Karpas-422 (cell line): ENCODE results near the gene ABHD13. TPM values are rescaled to one million over a fixed set of nuclear protein-coding genes. Genes with fewer than 3 reads are reported as not detected.

ENCODE experiments used
- DNase-seq: peaks from one replicate; pipeline ENCODE4 v3.0.0-alpha.2; 2015
- H2AFZ ChIP-seq: fragments of 200-600 bp; sonication (generic); 2 replicates; pipeline ENCODE4 v1.6.1; 2014; ENCODE audit warnings: antibody characterized with exemption, low read length, mixed read lengths
- H3K27ac ChIP-seq: fragments of 200-600 bp; sonication (generic); 2 replicates; pipeline ENCODE4 v1.5.1; 2014; ENCODE audit warnings: mild to moderate bottlenecking, low read length, moderate library complexity
- H3K27me3 ChIP-seq: fragments of 200-600 bp; sonication (generic); 2 replicates; pipeline ENCODE4 v1.6.1; 2014; ENCODE audit warnings: low read length, mixed read lengths
- H3K36me3 ChIP-seq: fragments of 200-600 bp; sonication (generic); 2 replicates; pipeline ENCODE4 v1.6.1; 2014; ENCODE audit warnings: low read length, mixed read lengths; ENCODE audit not compliant: insufficient read depth
- H3K4me1 ChIP-seq: fragments of 200-600 bp; sonication (generic); 2 replicates; pipeline ENCODE4 v1.6.1; 2014; ENCODE audit warnings: mild to moderate bottlenecking, low read length, mixed read lengths
- H3K4me2 ChIP-seq: fragments of 200-600 bp; sonication (generic); 2 replicates; pipeline ENCODE4 v1.6.1; 2014; ENCODE audit warnings: low read length, low read depth, mild to moderate bottlenecking; ENCODE audit not compliant: poor library complexity, severe bottlenecking
- H3K4me3 ChIP-seq: fragments of 200-600 bp; sonication (generic); 2 replicates; pipeline ENCODE4 v1.5.1; 2014; ENCODE audit warnings: mild to moderate bottlenecking, antibody characterized with exemption, low read length, mixed read lengths
- H3K79me2 ChIP-seq: fragments of 200-600 bp; sonication (generic); 2 replicates; pipeline ENCODE4 v1.6.1; 2014; ENCODE audit warnings: mild to moderate bottlenecking, low read length, mixed read lengths
- H3K9ac ChIP-seq: fragments of 200-600 bp; sonication (generic); 2 replicates; pipeline ENCODE4 v1.6.0; 2014; ENCODE audit warnings: low read length
- H3K9me2 ChIP-seq: fragments of 200-600 bp; sonication (generic), shearing (Covaris generic); replicated peaks from 2 replicates; pipeline ENCODE4 v1.6.0; 2014; ENCODE audit warnings: mild to moderate bottlenecking, low read length, moderate library complexity; ENCODE audit not compliant: insufficient read depth
- H3K9me3 ChIP-seq: fragments of 300-700, 200-600 bp; sonication (generic); 2 replicates; pipeline ENCODE4 v1.6.1; 2014; ENCODE audit warnings: low read length, mixed read lengths
- H4K20me1 ChIP-seq: fragments of 200-600 bp; sonication (generic); 2 replicates; pipeline ENCODE4 v1.6.1; 2014; ENCODE audit warnings: mild to moderate bottlenecking, antibody characterized with exemption, low read length, low read depth; ENCODE audit not compliant: insufficient read depth
- total RNA-seq: library from RNA; depleted of rRNA; stranded (reverse); fragments of >200 nt; shearing (Covaris generic); gene quantifications from 2 replicates; pipeline ENCODE4 v1.2.3, GENCODE V29; 2014; ENCODE audit warnings: low replicate concordance

Gene ABHD13
- total RNA-seq, 1 experiment from 2014 or later: 10.3 TPM

- no peaks in the 10 kb centered on the region for H3K79me2 ChIP-seq
- no peak overlapping the region for H3K9ac ChIP-seq
- H3K4me1 ChIP-seq: no peaks in the 10 kb centered on the region
- no peak overlapping the region for H2AFZ ChIP-seq
- no peak overlapping the region for H3K4me3 ChIP-seq
- H3K27ac ChIP-seq: no peak overlapping the region
- no peaks in the 10 kb centered on the region for H3K36me3 ChIP-seq
- no peak for DNase-seq
- H4K20me1 ChIP-seq: no peaks in the 10 kb centered on the region
- no peaks in the 10 kb centered on the region for H3K27me3 ChIP-seq
- no peak overlapping the region for H3K4me2 ChIP-seq
- peaks cover 3% of the 10 kb centered on the region; the same call in 1 of the 2 replicates for H3K9me3 ChIP-seq
- H3K9me2 ChIP-seq: no peaks in the 10 kb centered on the region
These were observed 24.4 kb upstream of the ABHD13 start for GRCh38 chr13:108193806-108194205.

- Histone ChIP-seq H3K4me3 (no peak overlapping the region), H3K4me2 (no peak overlapping the region), H3K4me1 (no peaks in the 10 kb centered on the region), H3K9me2 (no peaks in the 10 kb centered on the region), H3K79me2 (no peaks in the 10 kb centered on the region), H3K36me3 (no peaks in the 10 kb centered on the region), H3K27me3 (no peaks in the 10 kb centered on the region), H3K9ac (no peak overlapping the region), H2AFZ (no peak overlapping the region), H4K20me1 (no peaks in the 10 kb centered on the region), H3K9me3 (peaks cover 3% of the 10 kb centered on the region; the same call in 1 of the 2 replicates), H3K27ac (no peak overlapping the region)
- DNase-seq: no peak
These were observed 23.7 kb upstream of the ABHD13 start for GRCh38 chr13:108194435-108194936.

GRCh38 chr13:108195146-108195545 is 23.0 kb upstream of the ABHD13 start:
- no peak for DNase-seq
- Histone ChIP-seq H3K9ac (no peak overlapping the region), H3K4me2 (no peak overlapping the region), H4K20me1 (no peaks in the 10 kb centered on the region), H3K27ac (no peak overlapping the region), H3K27me3 (no peaks in the 10 kb centered on the region), H3K4me1 (no peaks in the 10 kb centered on the region), H3K9me2 (no peaks in the 10 kb centered on the region), H3K4me3 (no peak overlapping the region), H3K36me3 (no peaks in the 10 kb centered on the region), H3K79me2 (no peaks in the 10 kb centered on the region), H2AFZ (no peak overlapping the region), H3K9me3 (no peaks in the 10 kb centered on the region)

GRCh38 chr13:108195861-108196260 is 22.3 kb upstream of the ABHD13 start:
- Histone ChIP-seq H3K9me3 (no peaks in the 10 kb centered on the region), H3K36me3 (no peaks in the 10 kb centered on the region), H2AFZ (no peak overlapping the region), H3K4me1 (no peaks in the 10 kb centered on the region), H3K79me2 (no peaks in the 10 kb centered on the region), H3K4me3 (no peak overlapping the region), H3K4me2 (no peak overlapping the region), H4K20me1 (no peaks in the 10 kb centered on the region), H3K27me3 (no peaks in the 10 kb centered on the region), H3K9ac (no peak overlapping the region), H3K27ac (no peak overlapping the region), H3K9me2 (no peaks in the 10 kb centered on the region)
- DNase-seq: no peak

GRCh38 chr13:108200781-108201398 is 17.3 kb upstream of the ABHD13 start:
- H2AFZ ChIP-seq: no peak overlapping the region
- DNase-seq: no peak
- H3K4me1 ChIP-seq: peaks cover 3% of the 10 kb centered on the region; the same call in 1 of the 2 replicates
- H3K9me3 ChIP-seq: no peaks in the 10 kb centered on the region
- H3K9me2 ChIP-seq: no peaks in the 10 kb centered on the region
- H3K36me3 ChIP-seq: no peaks in the 10 kb centered on the region
- H3K4me2 ChIP-seq: no peak overlapping the region
- H3K9ac ChIP-seq: no peak overlapping the region
- no peak overlapping the region for H3K27ac ChIP-seq
- no peaks in the 10 kb centered on the region for H4K20me1 ChIP-seq
- no peaks in the 10 kb centered on the region for H3K27me3 ChIP-seq
- H3K79me2 ChIP-seq: no peaks in the 10 kb centered on the region
- H3K4me3 ChIP-seq: no peak overlapping the region

GRCh38 chr13:108210551-108210950 is 7.6 kb upstream of the ABHD13 start:
- Histone ChIP-seq H3K9me3 (no peaks in the 10 kb centered on the region), H2AFZ (no peak overlapping the region), H3K27ac (no peak overlapping the region), H4K20me1 (no peaks in the 10 kb centered on the region), H3K27me3 (no peaks in the 10 kb centered on the region), H3K4me2 (no peak overlapping the region), H3K4me1 (peaks cover 25% of the 10 kb centered on the region), H3K9ac (no peak overlapping the region), H3K9me2 (no peaks in the 10 kb centered on the region), H3K4me3 (no peak overlapping the region), H3K36me3 (peaks cover 24% of the 10 kb centered on the region), H3K79me2 (peaks cover 14% of the 10 kb centered on the region; the same call in 1 of the 2 replicates)
- no peak for DNase-seq

GRCh38 chr13:108212886-108213285 is 5.3 kb upstream of the ABHD13 start:
- H3K9ac ChIP-seq: no peak overlapping the region
- H3K27ac ChIP-seq: no peak overlapping the region; the same call in 1 of the 2 replicates
- no peak overlapping the region for H2AFZ ChIP-seq
- no peak overlapping the region for H3K4me3 ChIP-seq
- peak overlapping the region; percentile 57 for H3K4me2 ChIP-seq
- no peaks in the 10 kb centered on the region for H3K27me3 ChIP-seq
- peaks cover 24% of the 10 kb centered on the region for H3K36me3 ChIP-seq
- DNase-seq: no peak
- H3K9me3 ChIP-seq: no peaks in the 10 kb centered on the region
- H3K4me1 ChIP-seq: peaks cover 41% of the 10 kb centered on the region
- H3K9me2 ChIP-seq: no peaks in the 10 kb centered on the region
- no peaks in the 10 kb centered on the region for H4K20me1 ChIP-seq
- peaks cover 28% of the 10 kb centered on the region for H3K79me2 ChIP-seq

GRCh38 chr13:108213946-108214345 is 4.2 kb upstream of the ABHD13 start:
- H3K9me2 ChIP-seq: no peaks in the 10 kb centered on the region
- no peaks in the 10 kb centered on the region for H3K27me3 ChIP-seq
- H3K36me3 ChIP-seq: peaks cover 24% of the 10 kb centered on the region
- no peaks in the 10 kb centered on the region for H3K9me3 ChIP-seq
- no peak overlapping the region for H2AFZ ChIP-seq
- no peaks in the 10 kb centered on the region for H4K20me1 ChIP-seq
- no peak for DNase-seq
- peak overlapping the region; percentile 49 for H3K9ac ChIP-seq
- peaks cover 34% of the 10 kb centered on the region for H3K79me2 ChIP-seq
- H3K4me3 ChIP-seq: peak overlapping the region; percentile 53
- peak overlapping the region; percentile 57 for H3K4me2 ChIP-seq
- H3K4me1 ChIP-seq: peaks cover 41% of the 10 kb centered on the region
- peak overlapping the region; percentile 9; the same call in 1 of the 2 replicates for H3K27ac ChIP-seq
